Left lobe of liver (tissue), 2 donors: ENCODE data around the gene PLA2G4B. TPM values are rescaled to one million over a fixed set of nuclear protein-coding genes. Genes with fewer than 3 reads are reported as not detected.
A peak's percentile ranks its signal among the peaks of the same experiment; 100 is the strongest.
"Not testable (repeated sequence)": the region's sequence is repeated elsewhere in the genome, so short reads cannot be mapped to it uniquely, and the experiment has no call there.

Experiments used
- ATAC-seq: fragments of 200-7000 bp; cut with Tn5 transposase; one replicate; pipeline ENCODE4 v1.9.1; 2020; ENCODE audit warnings: mild to moderate bottlenecking, moderate library complexity
- DNase-seq: peaks from one replicate; pipeline ENCODE4 v3.0.0-alpha.2; 2020; ENCODE audit warnings: low spot score
- total RNA-seq: library from RNA; stranded (reverse); gene quantifications from one replicate; pipeline ENCODE4 v1.2.1, GENCODE V29; 2021
- donor health status: DM: no; HTN: no; CAD: no; lungs with moderate emphysema.
- donor health status: DM: no; HTN: yes; CAD: no.

PLA2G4B gene
- total RNA-seq, 1 donor from 2014 or later, result 5.9 TPM

GRCh38 chr15:41825572-41826535, 12.8 kb upstream of the PLA2G4B start:
- DNase-seq, result no peak
- no peak for ATAC-seq

GRCh38 chr15:41827290-41827879, 11.3 kb upstream of the PLA2G4B start:
- DNase-seq (peak; percentile 58), ATAC-seq (peak; percentile 2)

- DNase-seq, result peak; percentile 98
- peak; percentile 96 for ATAC-seq
These were observed 10.5 kb upstream of the PLA2G4B start, which contains the start of gene JMJD7 for GRCh38 chr15:41827880-41828806. TSS of gene JMJD7 (plus strand) at chr15:41828092. CDS start at chr15:41828125, 33 bp downstream.

GRCh38 chr15:41828807-41829141, 9.9 kb upstream of the PLA2G4B start:
- ATAC-seq (no peak), DNase-seq (no peak)

- DNase-seq, result no peak
- ATAC-seq, result no peak
These were observed 8.5 kb upstream of the PLA2G4B start for GRCh38 chr15:41829959-41830646.

- not testable (repeated sequence) for DNase-seq, ATAC-seq
These were observed 7.4 kb upstream of the PLA2G4B start for GRCh38 chr15:41831291-41831690.

- DNase-seq (no peak), ATAC-seq (no peak)
These were observed 6.4 kb upstream of the PLA2G4B start for GRCh38 chr15:41832208-41832607.

GRCh38 chr15:41832875-41833274, 5.8 kb upstream of the PLA2G4B start:
- DNase-seq (no peak), ATAC-seq (no peak)

GRCh38 chr15:41834096-41834495, 4.6 kb upstream of the PLA2G4B start:
- ATAC-seq (no peak), DNase-seq (no peak)

- ATAC-seq, result no peak
- no peak for DNase-seq
These were observed 2.6 kb upstream of the PLA2G4B start for GRCh38 chr15:41836073-41836472.

GRCh38 chr15:41836713-41837454, 1.8 kb upstream of the PLA2G4B start:
- ATAC-seq (no peak), DNase-seq (no peak)

GRCh38 chr15:41839781-41840491, 1.3 kb downstream of the PLA2G4B start:
- DNase-seq (no peak), ATAC-seq (no peak)

GRCh38 chr15:41840673-41841072, 2.0 kb downstream of the PLA2G4B start:
- no peak for ATAC-seq

GRCh38 chr15:41841131-41841530, 2.5 kb downstream of the PLA2G4B start:
- no peak for DNase-seq
- ATAC-seq, result no peak

More at GRCh38 chr15:41840673-41841072, 2.0 kb downstream of the PLA2G4B start:
- DNase-seq, result no peak

- no peak for DNase-seq
- no peak for ATAC-seq
These were observed 3.6 kb downstream of the PLA2G4B start for GRCh38 chr15:41842229-41842628.

- DNase-seq (no peak), ATAC-seq (no peak)
These were observed 4.9 kb downstream of the PLA2G4B start for GRCh38 chr15:41843571-41843970.

GRCh38 chr15:41844814-41845213, 6.2 kb downstream of the PLA2G4B start:
- no peak for ATAC-seq
- no peak for DNase-seq

- DNase-seq (no peak), ATAC-seq (no peak)
These were observed 8.6 kb downstream of the PLA2G4B start for GRCh38 chr15:41847206-41847605.

GRCh38 chr15:41847981-41848380, 9.3 kb downstream of the PLA2G4B start:
- DNase-seq (no peak), ATAC-seq (no peak)
